Aorta (tissue), 5 donors: ENCODE results near the gene SHKBP1. TPM values are rescaled to one million over a fixed set of nuclear protein-coding genes. Genes with fewer than 3 reads are reported as not detected.
A peak's percentile ranks its signal among the peaks of the same experiment; 100 is the strongest.
"Not testable (repeated sequence)": the region's sequence is repeated elsewhere in the genome, so short reads cannot be mapped to it uniquely, and the experiment has no call there.

Source experiments
- ATAC-seq: fragments of 200-7000 bp; cut with Tn5 transposase; one replicate; pipeline ENCODE4 v1.9.1; 2022; ENCODE audit warnings: moderate library complexity; ENCODE audit not compliant: low FRiP score
- DNase-seq, 2 donors: peaks; one replicate each; pipeline ENCODE4 v3.0.0-alpha.2; 2020
- H3K27ac ChIP-seq, 2 donors: one replicate each; pipeline ENCODE4 v1.5.1; 2013; ENCODE audit warnings: low read length in 2 of 2, mild to moderate bottlenecking in 2 of 2, moderate library complexity in 2 of 2, control low read depth in 1 of 2, inconsistent platforms in 1 of 2, low read depth in 1 of 2
- H3K27me3 ChIP-seq, 2 donors: one replicate each; pipeline ENCODE4 v1.6.1; 2013; ENCODE audit warnings: control low read depth in 1 of 2, low read length in 1 of 2, mild to moderate bottlenecking in 1 of 2, moderate library complexity in 1 of 2; ENCODE audit not compliant: insufficient read depth in 2 of 2, control insufficient read depth in 1 of 2
- H3K36me3 ChIP-seq, 2 donors: one replicate each; pipeline ENCODE4 v1.6.1; 2013; ENCODE audit warnings: control low read depth in 1 of 2, low read length in 1 of 2, mild to moderate bottlenecking in 1 of 2; ENCODE audit not compliant: insufficient read depth in 2 of 2, control insufficient read depth in 1 of 2
- H3K4me1 ChIP-seq, 2 donors: one replicate each; pipeline ENCODE4 v1.6.1; 2013; ENCODE audit warnings: low read length in 2 of 2, control low read depth in 1 of 2, mild to moderate bottlenecking in 1 of 2, moderate library complexity in 1 of 2; ENCODE audit not compliant: insufficient read depth in 2 of 2, control insufficient read depth in 1 of 2
- H3K4me3 ChIP-seq, 2 donors: one replicate each; pipeline ENCODE4 v1.5.1; 2013; ENCODE audit warnings: low read length in 2 of 2, control low read depth in 1 of 2, mild to moderate bottlenecking in 1 of 2
- H3K9me3 ChIP-seq: one replicate; pipeline ENCODE4 v1.6.1; 2013; ENCODE audit warnings: mild to moderate bottlenecking, low read length; ENCODE audit not compliant: control insufficient read depth
- WGBS, 2 donors: extraction: QIAGEN DNeasy Blood & Tissue Kit; methylation state at CpG; one replicate each; pipeline ENCODE4 v1.1.7; 2013; 5-methylcytosine and 5-hydroxymethylcytosine counted together
- intact Hi-C, 2 donors: fragments of 100-400 bp; cut with DNase I; formaldehyde crosslinking; loops; one replicate each; pipeline versions ENCODE4 v1.14.2 to v1.15.0; 2022
- polyA plus RNA-seq, 2 donors: library from polyadenylated mRNA; stranded (reverse); fragments of 200-250 nt; gene quantifications; one replicate each; pipeline ENCODE4 v1.2.3, GENCODE V29; 2013
- total RNA-seq, 2 donors: library from RNA; stranded (reverse); fragmentation: NEBNext Ultra II Directional; extraction: Animal tissue kit (Norgen Biotek cat#: 25700); gene quantifications; one replicate each; pipeline ENCODE4 v1.2.1, GENCODE V29; 2021
- donor health status: healthy with polysubstance abuse.
- donor health status: Bipolar disorder and iron deficiency.
- donor health status: DM: no; HTN: no; CAD: no.
- donor health status: DM: no; HTN: no; CAD: no.
- donor health status: DM: yes; HTN: yes; CAD: no.

SHKBP1 gene
- total and polyA plus RNA-seq, 4 donors = 29.4 to 150 (median 64.6) TPM

- Histone ChIP-seq H3K4me1 (no peaks in the 10 kb centered on the region), H3K27me3 (no peaks in the 10 kb centered on the region), H3K4me3 (no peak overlapping the region), H3K36me3 (no peaks in the 10 kb centered on the region), H3K9me3 (no peaks in the 10 kb centered on the region), H3K27ac (no peak overlapping the region)
- intact Hi-C loops = no loop called here
- no peak for ATAC-seq
- no peak for DNase-seq
- WGBS, 2 donors = 94 to 96% methylated on average over 3 of the region's 3 CpGs
These were observed 23.8 kb upstream of the SHKBP1 start for GRCh38 chr19:40552848-40553247.

GRCh38 chr19:40553885-40554857 lies 22.5 kb upstream of the SHKBP1 start:
- H3K4me3 ChIP-seq = no peak overlapping the region
- no peak overlapping the region for H3K27ac ChIP-seq
- intact Hi-C loops = no loop called here
- ATAC-seq (no peak), DNase-seq (no peak)
- 30 to 32% methylated on average over 68 to 69 of the region's 69 CpGs for WGBS, 2 donors
- H3K27me3 ChIP-seq = no peaks in the 10 kb centered on the region
- no peaks in the 10 kb centered on the region for H3K36me3 ChIP-seq
- no peaks in the 10 kb centered on the region for H3K9me3 ChIP-seq
- no peaks in the 10 kb centered on the region for H3K4me1 ChIP-seq

- Histone ChIP-seq H3K27me3 (no peaks in the 10 kb centered on the region), H3K36me3 (no peaks in the 10 kb centered on the region), H3K27ac (no peak overlapping the region), H3K4me3 (no peak overlapping the region), H3K9me3 (no peaks in the 10 kb centered on the region), H3K4me1 (no peaks in the 10 kb centered on the region)
- intact Hi-C loops = no loop called here
- WGBS, 2 donors = 89 to 92% methylated on average over 17 of the region's 17 CpGs
- no peak for DNase-seq
- no peak for ATAC-seq
These were observed 20.5 kb upstream of the SHKBP1 start for GRCh38 chr19:40555978-40556689.

GRCh38 chr19:40556953-40557530 lies 19.6 kb upstream of the SHKBP1 start:
- 91 to 92% methylated on average over 24 of the region's 24 CpGs for WGBS, 2 donors
- intact Hi-C loops = no loop called here
- Histone ChIP-seq H3K4me3 (no peak overlapping the region), H3K36me3 (no peaks in the 10 kb centered on the region), H3K4me1 (no peaks in the 10 kb centered on the region), H3K27ac (no peak overlapping the region), H3K27me3 (no peaks in the 10 kb centered on the region), H3K9me3 (no peaks in the 10 kb centered on the region)
- DNase-seq = no peak
- ATAC-seq = no peak

- Histone ChIP-seq H3K36me3 (no peaks in the 10 kb centered on the region), H3K4me1 (no peaks in the 10 kb centered on the region), H3K27ac (no peak overlapping the region), H3K4me3 (no peak overlapping the region), H3K9me3 (no peaks in the 10 kb centered on the region), H3K27me3 (no peaks in the 10 kb centered on the region)
- intact Hi-C loops = no loop called here
- ATAC-seq (no peak), DNase-seq (no peak)
- 92 to 97% methylated on average over 3 of the region's 3 CpGs for WGBS, 2 donors
These were observed 17.3 kb upstream of the SHKBP1 start for GRCh38 chr19:40559394-40559793.

GRCh38 chr19:40560092-40560507 lies 16.6 kb upstream of the SHKBP1 start:
- 81 to 85% methylated on average over 18 to 20 of the region's 20 CpGs for WGBS, 2 donors
- ATAC-seq = peak; percentile 29

GRCh38 chr19:40561947-40562346 lies 14.7 kb upstream of the SHKBP1 start:
- DNase-seq (no peak), ATAC-seq (no peak)
- intact Hi-C loops = no loop called here
- H3K36me3 ChIP-seq = no peaks in the 10 kb centered on the region
- H3K27ac ChIP-seq = no peak overlapping the region
- WGBS, 2 donors = 81 to 86% methylated on average over 4 of the region's 4 CpGs
- H3K4me1 ChIP-seq = no peaks in the 10 kb centered on the region
- no peak overlapping the region for H3K4me3 ChIP-seq
- no peaks in the 10 kb centered on the region for H3K9me3 ChIP-seq
- H3K27me3 ChIP-seq = no peaks in the 10 kb centered on the region

More at GRCh38 chr19:40560092-40560507, 16.6 kb upstream of the SHKBP1 start:
- Histone ChIP-seq H3K4me3 (no peak overlapping the region), H3K9me3 (no peaks in the 10 kb centered on the region), H3K27me3 (no peaks in the 10 kb centered on the region), H3K36me3 (no peaks in the 10 kb centered on the region), H3K27ac (no peak overlapping the region), H3K4me1 (no peaks in the 10 kb centered on the region)
- no peak for DNase-seq
- intact Hi-C loops = no loop called here

GRCh38 chr19:40564535-40564934 lies 12.1 kb upstream of the SHKBP1 start:
- H3K36me3 ChIP-seq, H3K9me3 ChIP-seq, H3K4me3 ChIP-seq, H3K4me1 ChIP-seq, H3K27ac ChIP-seq, ATAC-seq, intact Hi-C loops, H3K27me3 ChIP-seq, DNase-seq: not testable (repeated sequence)
- WGBS, 2 donors = 95 to 98% methylated on average over 1 of the region's 1 CpG
